WTC11 (cell line): ENCODE data around the gene SELENBP1.
"Not testable (repeated sequence)": the region's sequence is repeated elsewhere in the genome, so short reads cannot be mapped to it uniquely, and the experiment has no call there.

ENCODE experiments used
- AFF4 ChIP-seq: sonication (generic); formaldehyde crosslinking; IDR thresholded peaks from 2 replicates; pipeline ENCODE4 v1.8.1; 2023; ENCODE audit warnings: mild to moderate bottlenecking, missing genetic modification reagents, borderline replicate concordance
- CTCF ChIP-seq: fragments of 200-600 bp; IDR thresholded peaks from 2 replicates; pipeline ENCODE4 v1.8.0; 2022; ENCODE audit warnings: antibody characterized with exemption
- ELF4 ChIP-seq: sonication (generic); formaldehyde crosslinking; IDR thresholded peaks from 2 replicates; pipeline ENCODE4 v1.8.1; 2022; ENCODE audit warnings: low read depth, mild to moderate bottlenecking, moderate library complexity, missing genetic modification reagents
- NFE2L1 ChIP-seq: sonication (generic); formaldehyde crosslinking; IDR thresholded peaks from 2 replicates; pipeline ENCODE4 v1.8.1; 2023; ENCODE audit warnings: missing genetic modification reagents
- SMAD3 ChIP-seq: sonication (generic); formaldehyde crosslinking; IDR thresholded peaks from 2 replicates; pipeline ENCODE4 v1.8.0; 2022; ENCODE audit warnings: missing genetic modification reagents, mild to moderate bottlenecking, borderline replicate concordance
- SP1 ChIP-seq: sonication (generic); formaldehyde crosslinking; conservative IDR thresholded peaks from 2 replicates; pipeline ENCODE4 v1.8.1; 2022; ENCODE audit warnings: missing genetic modification reagents
- STAT6 ChIP-seq: sonication (generic); formaldehyde crosslinking; conservative IDR thresholded peaks from 2 replicates; pipeline ENCODE4 v1.8.1; 2023; ENCODE audit warnings: mild to moderate bottlenecking, low read depth, missing genetic modification reagents, moderate library complexity

- not testable (repeated sequence) for TF ChIP-seq SP1 (CRISPR knock-in tag); CTCF; STAT6; SMAD3; AFF4; ELF4; NFE2L1 (CRISPR knock-in tag)
These were observed 23.8 kb upstream of the SELENBP1 start for GRCh38 chr1:151396265-151396664.
